H1 (cell line): Measurements from ENCODE around the gene CNNM1. TPM values are rescaled to one million over a fixed set of nuclear protein-coding genes. Genes with fewer than 3 reads are reported as not detected.

Experiments used
- CTCF ChIA-PET: fragments of 300-600 bp; sonication (Branson Sonifier 250); formaldehyde crosslinking; loops from one replicate; lab custom pipeline; 2021; ENCODE audit not compliant: partially characterized antibody; lab: Charles Lee
- POLR2A ChIA-PET: fragments of 300-600 bp; sonication (Branson Sonifier 250); formaldehyde crosslinking; loops from one replicate; lab custom pipeline; 2021; ENCODE audit warnings: inconsistent platforms; ENCODE audit not compliant: partially characterized antibody; lab: Charles Lee
- DNase-seq, 2 experiments: peaks; one replicate each; pipeline versions ENCODE4 v3.0.0 to v3.0.0-alpha.2; 2010 to 2022; ENCODE audit warnings: low spot score in 2 of 2, low read depth in 1 of 2, mixed read lengths in 1 of 2
- FAIRE-seq: peaks from 2 replicates; lab custom pipeline; 2011; peaks lifted over from hg19 to GRCh38; lab: Jason Lieb, UNC
- H2AFZ ChIP-seq: 2 replicates; pipeline ENCODE4 v1.8.1; 2012; ENCODE audit warnings: low read length, inconsistent platforms
- H2AK5ac ChIP-seq: 2 replicates; pipeline ENCODE4 v1.6.1; 2013; ENCODE audit warnings: low read depth, low read length
- H2BK120ac ChIP-seq: replicated peaks from 2 replicates; pipeline ENCODE3; 2013; ENCODE audit warnings: low read depth, low read length, inconsistent platforms
- H2BK12ac ChIP-seq: 2 replicates; pipeline ENCODE4 v1.6.1; 2013; ENCODE audit warnings: low read depth, low read length
- H2BK15ac ChIP-seq: 2 replicates; pipeline ENCODE4 v1.6.1; 2013; ENCODE audit warnings: low read length
- H2BK20ac ChIP-seq: 2 replicates; pipeline ENCODE4 v1.6.1; 2013; ENCODE audit warnings: low read length
- H2BK5ac ChIP-seq: 2 replicates; pipeline ENCODE4 v1.6.1; 2013; ENCODE audit warnings: low read depth, low read length
- H3K14ac ChIP-seq: 2 replicates; pipeline ENCODE4 v1.6.1; 2013; ENCODE audit warnings: inconsistent platforms; ENCODE audit not compliant: insufficient read length
- H3K18ac ChIP-seq: 2 replicates; pipeline ENCODE4 v1.6.1; 2013; ENCODE audit warnings: low read length; ENCODE audit errors: extremely low read depth
- H3K23ac ChIP-seq: 2 replicates; pipeline ENCODE4 v1.6.1; 2013; ENCODE audit warnings: inconsistent platforms; ENCODE audit not compliant: insufficient read length
- H3K23me2 ChIP-seq: 2 replicates; pipeline ENCODE4 v1.6.1; 2013; ENCODE audit warnings: low read depth, low read length
- H3K27ac ChIP-seq: 2 replicates; pipeline ENCODE4 v1.6.1; 2011; ENCODE audit warnings: low read depth, low read length, inconsistent platforms
- H3K27me3 ChIP-seq, 4 experiments: replicated peaks in 1 of 4; 1 replicate in 1 of 4; 2 replicates in 3 of 4; pipeline versions ENCODE4 v1.6.1 to v1.8.1; 2011 to 2013; ENCODE audit warnings: low read length in 3 of 4, mild to moderate bottlenecking in 3 of 4, inconsistent platforms in 2 of 4, mixed read lengths in 2 of 4, moderate library complexity in 1 of 4; ENCODE audit not compliant: control insufficient read depth in 3 of 4, insufficient read depth in 3 of 4; ENCODE audit errors: extremely low read depth in 1 of 4
- H3K36me3 ChIP-seq, 4 experiments: 2 replicates each; pipeline versions ENCODE4 v1.6.1 to v1.8.1; 2011 to 2013; ENCODE audit warnings: mild to moderate bottlenecking in 4 of 4, low read length in 3 of 4, moderate library complexity in 2 of 4, control low read depth in 1 of 4, inconsistent platforms in 1 of 4; ENCODE audit not compliant: insufficient read depth in 4 of 4, control insufficient read depth in 2 of 4
- H3K4ac ChIP-seq: replicated peaks from 2 replicates; pipeline ENCODE3; 2013; ENCODE audit warnings: low read length, low read depth, mixed read lengths, inconsistent platforms; ENCODE audit not compliant: insufficient read length
- H3K4me1 ChIP-seq, 4 experiments: replicated peaks in 1 of 4; 1 replicate in 1 of 4; 2 replicates in 3 of 4; pipeline versions ENCODE4 v1.6.1 to v1.8.1; 2011 to 2013; ENCODE audit warnings: low read length in 3 of 4, inconsistent platforms in 2 of 4, mixed read lengths in 1 of 4; ENCODE audit not compliant: insufficient read depth in 4 of 4, control insufficient read depth in 3 of 4
- H3K4me2 ChIP-seq, 2 experiments: 2 replicates each; pipeline versions ENCODE4 v1.6.1 to v1.8.1; 2011 to 2013; ENCODE audit warnings: low read depth in 2 of 2, low read length in 2 of 2, control low read depth in 1 of 2, inconsistent platforms in 1 of 2, mild to moderate bottlenecking in 1 of 2; ENCODE audit not compliant: insufficient read depth in 1 of 2
- H3K4me3 ChIP-seq, 4 experiments: fragments of 200-600, 300-600 bp in 1 of 4; sonication (generic), shearing (Covaris generic), sonication (Bioruptor Twin) in 1 of 4; 2 replicates each; pipeline versions ENCODE4 v1.5.1 to v1.8.1; 2011 to 2016; ENCODE audit warnings: low read length in 4 of 4, low read depth in 3 of 4, control low read depth in 2 of 4, inconsistent platforms in 2 of 4, mild to moderate bottlenecking in 2 of 4, mixed read lengths in 1 of 4, moderate library complexity in 1 of 4; ENCODE audit not compliant: insufficient read depth in 2 of 4; ENCODE audit errors: extremely low read depth in 1 of 4
- H3K56ac ChIP-seq: replicated peaks from 2 replicates; pipeline ENCODE3; 2013; ENCODE audit warnings: low read depth, mild to moderate bottlenecking, mixed read lengths, low read length, inconsistent platforms; ENCODE audit not compliant: insufficient read length
- H3K79me1 ChIP-seq: 2 replicates; pipeline ENCODE4 v1.6.1; 2013; ENCODE audit warnings: low read depth, low read length, control low read depth
- H3K79me2 ChIP-seq, 2 experiments: 2 replicates each; pipeline versions ENCODE4 v1.6.1 to v1.8.1; 2012 to 2013; ENCODE audit warnings: low read length in 2 of 2, mild to moderate bottlenecking in 2 of 2, inconsistent platforms in 1 of 2; ENCODE audit not compliant: insufficient read depth in 2 of 2, control insufficient read depth in 1 of 2
- H3K9ac ChIP-seq, 4 experiments: replicated peaks in 1 of 4; 1 replicate in 1 of 4; 2 replicates in 3 of 4; pipeline versions ENCODE4 v1.6.1 to v1.8.1; 2011 to 2013; ENCODE audit warnings: low read depth in 3 of 4, low read length in 3 of 4, control low read depth in 2 of 4, mild to moderate bottlenecking in 2 of 4, moderate library complexity in 2 of 4, inconsistent platforms in 1 of 4; ENCODE audit errors: extremely low read depth in 1 of 4
- H3K9me3 ChIP-seq, 2 experiments: 2 replicates each; pipeline versions ENCODE4 v1.6.1 to v1.8.1; 2012 to 2013; ENCODE audit warnings: mild to moderate bottlenecking in 2 of 2, moderate library complexity in 2 of 2, control low read depth in 1 of 2, inconsistent platforms in 1 of 2, low read depth in 1 of 2, low read length in 1 of 2, mixed read lengths in 1 of 2; ENCODE audit not compliant: insufficient read depth in 2 of 2
- H4K20me1 ChIP-seq, 2 experiments: replicated peaks in 1 of 2; 2 replicates each; pipeline versions ENCODE3 to v1.8.1; 2011 to 2013; ENCODE audit warnings: inconsistent platforms in 2 of 2, low read length in 2 of 2, mild to moderate bottlenecking in 1 of 2; ENCODE audit not compliant: insufficient read depth in 2 of 2, control insufficient read depth in 1 of 2
- H4K5ac ChIP-seq: 2 replicates; pipeline ENCODE4 v1.6.1; 2013; ENCODE audit warnings: low read length, low read depth, mixed read lengths, inconsistent platforms; ENCODE audit not compliant: insufficient read length
- H4K8ac ChIP-seq: 2 replicates; pipeline ENCODE4 v1.8.0; 2013; ENCODE audit warnings: mild to moderate bottlenecking, moderate library complexity, low read length, inconsistent platforms; ENCODE audit not compliant: insufficient read depth; ENCODE audit errors: extremely low read depth
- H4K91ac ChIP-seq: replicated peaks from 2 replicates; pipeline ENCODE3; 2013; ENCODE audit warnings: low read length, mixed read lengths, inconsistent platforms; ENCODE audit not compliant: insufficient read length
- BRCA1 ChIP-seq: IDR thresholded peaks from 2 replicates; pipeline ENCODE4 v1.6.1; 2012; ENCODE audit warnings: low read depth, low read length, improper control_type of control experiment
- JUND ChIP-seq: IDR thresholded peaks from 2 replicates; pipeline ENCODE4 v1.6.1; 2011; ENCODE audit warnings: mild to moderate bottlenecking, improper control_type of control experiment, low read length
- POU5F1 ChIP-seq: IDR thresholded peaks from 2 replicates; pipeline ENCODE4 v1.6.1; 2011; ENCODE audit warnings: low read depth, mild to moderate bottlenecking, low read length, moderate library complexity
- SIRT6 ChIP-seq: IDR thresholded peaks from one replicate; pipeline ENCODE4 v1.7.1; 2012; ENCODE audit warnings: low read length, inconsistent platforms
- SP1 ChIP-seq: IDR thresholded peaks from 2 replicates; pipeline ENCODE4 v1.6.1; 2011; ENCODE audit warnings: low read depth, low read length
- SUZ12 ChIP-seq: fragments of 200-600 bp; sonication (generic); IDR thresholded peaks from 2 replicates; pipeline ENCODE4 v1.6.1; 2012; ENCODE audit warnings: mild to moderate bottlenecking, inconsistent platforms, low read length, moderate library complexity, mixed read lengths
- YY1 ChIP-seq: IDR thresholded peaks from 2 replicates; pipeline ENCODE4 v1.6.1; 2011; ENCODE audit warnings: low read depth, mild to moderate bottlenecking, low read length
- WGBS, 2 experiments: shearing (Covaris generic) in 1 of 2; methylation state at CpG; one replicate each; pipeline versions ENCODE4 v1.1.6 to v1.1.7; 2013 to 2015; ENCODE audit warnings: low lambda C conversion rate in 2 of 2, mixed read lengths in 2 of 2, inconsistent platforms in 1 of 2, low coverage in 1 of 2, missing lambda C conversion rate in 1 of 2; ENCODE audit not compliant: insufficient replicate concordance in 2 of 2, insufficient coverage in 1 of 2, insufficient read length in 1 of 2; ENCODE audit errors: extremely low coverage in 1 of 2, missing lambda C conversion rate in 1 of 2; 5-methylcytosine and 5-hydroxymethylcytosine counted together
- polyA plus RNA-seq, 7 experiments: library from polyadenylated mRNA; depleted of rRNA in 3 of 7; stranded (reverse) in 5 of 7; unstranded in 2 of 7; fragments of >200 nt in 5 of 7; fragments of 200-250 nt in 2 of 7; gene quantifications; 1 replicate in 5 of 7; 2 replicates in 1 of 7; 4 replicates in 1 of 7; pipeline versions ENCODE4 v1.2.1 to v1.2.3, GENCODE V29; 2011 to 2013; ENCODE audit warnings: missing spikeins in 2 of 7, mixed read lengths in 2 of 7
- total RNA-seq: library from RNA; stranded (reverse); fragmentation: NEBNext Ultra II Directional; extraction: Animal tissue kit (Norgen Biotek cat#: 25700); gene quantifications from 2 replicates; pipeline ENCODE4 v1.2.1, GENCODE V29; 2021

The CNNM1 gene
- total and polyA plus RNA-seq, 2 of the 8 experiments (the other 6 are each of a cell fraction or from before 2014, with no cell fraction given), result 0.74 to 0.92 TPM

GRCh38 chr10:99296605-99297004 is 32.6 kb upstream of the CNNM1 start:
- ChIA-PET CTCF (interaction anchor here (0.9 to 1.0 kb wide), 2 partner anchors 8 to 9 kb away, joined by 3 read pairs; no protein-coding TSS in a partner anchor), POLR2A (no interaction called here)
- no peak overlapping the region for H4K8ac ChIP-seq
- H3K23me2 ChIP-seq, result no peaks in the 10 kb centered on the region
- H2BK120ac ChIP-seq, result no peak overlapping the region
- no peak overlapping the region for H3K9ac ChIP-seq
- no peaks in the 10 kb centered on the region for H3K4me1 ChIP-seq
- H3K23ac ChIP-seq, result no peak overlapping the region
- H3K56ac ChIP-seq, result no peak overlapping the region
- no peaks in the 10 kb centered on the region for H3K79me2 ChIP-seq
- DNase-seq, result no peak
- 67% methylated on average over 5 of the region's 5 CpGs; no CpG with 5 or more reads in 1 of the 2 experiments for WGBS, 2 experiments
- H3K79me1 ChIP-seq, result no peaks in the 10 kb centered on the region
- H2AFZ ChIP-seq, result no peak overlapping the region
- no peak overlapping the region for H3K18ac ChIP-seq
- H3K27ac ChIP-seq, result no peak overlapping the region
- H3K27me3 ChIP-seq, result no peaks in the 10 kb centered on the region
- H2BK15ac ChIP-seq, result no peak overlapping the region
- H2AK5ac ChIP-seq, result no peak overlapping the region
- no peaks in the 10 kb centered on the region for H3K36me3 ChIP-seq
- no peak overlapping the region for H3K4ac ChIP-seq
- H2BK12ac ChIP-seq, result no peak overlapping the region
- H3K14ac ChIP-seq, result no peak overlapping the region
- H2BK20ac ChIP-seq, result no peak overlapping the region
- H4K5ac ChIP-seq, result no peak overlapping the region
- no peak overlapping the region for H3K4me2 ChIP-seq
- no peak overlapping the region for H2BK5ac ChIP-seq
- H3K9me3 ChIP-seq, result no peaks in the 10 kb centered on the region
- no peak for TF ChIP-seq YY1
- no peak for TF ChIP-seq POU5F1
- TF ChIP-seq JUND, result no peak
- no peak for TF ChIP-seq BRCA1
- TF ChIP-seq SIRT6, result no peak
- no peak for TF ChIP-seq SP1
- no peak for TF ChIP-seq SUZ12
- H4K20me1 ChIP-seq, result no peaks in the 10 kb centered on the region
- no peak for FAIRE-seq
- H4K91ac ChIP-seq, result no peak overlapping the region
- no peak overlapping the region for H3K4me3 ChIP-seq
